ENCODE data around the gene DPEP2NB. TPM values are rescaled to one million over a fixed set of nuclear protein-coding genes. Genes with fewer than 3 reads are reported as not detected.

DPEP2NB gene
- total RNA-seq, 4 donors from 2014 or later, result not detected

DNA sequence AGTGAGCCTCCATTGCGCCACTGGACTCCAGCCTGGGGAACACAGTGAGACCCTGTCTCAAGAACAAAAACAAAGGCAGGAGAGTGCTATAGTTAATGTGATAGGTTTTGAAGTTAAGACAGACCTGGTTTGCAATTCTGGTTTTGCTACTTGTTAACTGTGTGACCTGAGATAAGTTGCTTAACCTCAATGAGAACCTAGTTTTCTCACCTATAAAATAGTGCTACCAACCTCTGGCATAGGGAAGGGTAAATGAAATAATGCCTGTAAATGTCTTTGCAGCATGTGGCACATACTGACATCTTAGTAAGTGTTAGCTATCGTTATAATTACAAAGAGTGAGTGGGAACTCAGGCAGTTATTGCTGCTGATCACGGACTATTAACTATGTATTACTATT lies 39.7 kb upstream of the DPEP2NB start:
- no peak for DNase-seq
- intact Hi-C loops (cut with DNase I; ENCODE audit: low total_unique reads) (no loop called here), in situ Hi-C loops (cut with MboI; ENCODE audit: low sequenced_read_pairs in 4 of 4) (no loop called here)
- Histone ChIP-seq H3K4me1 (no peaks in the 10 kb centered on the region), H3K9me3 (no peaks in the 10 kb centered on the region), H3K27me3 (no peaks in the 10 kb centered on the region), H3K27ac (no peak overlapping the region), H3K4me3 (no peak overlapping the region), H3K36me3 (peaks cover 0 to 34% of the 10 kb centered on the region in 2 donors)
- no peak for ATAC-seq
- TF ChIP-seq, protein P1, sequence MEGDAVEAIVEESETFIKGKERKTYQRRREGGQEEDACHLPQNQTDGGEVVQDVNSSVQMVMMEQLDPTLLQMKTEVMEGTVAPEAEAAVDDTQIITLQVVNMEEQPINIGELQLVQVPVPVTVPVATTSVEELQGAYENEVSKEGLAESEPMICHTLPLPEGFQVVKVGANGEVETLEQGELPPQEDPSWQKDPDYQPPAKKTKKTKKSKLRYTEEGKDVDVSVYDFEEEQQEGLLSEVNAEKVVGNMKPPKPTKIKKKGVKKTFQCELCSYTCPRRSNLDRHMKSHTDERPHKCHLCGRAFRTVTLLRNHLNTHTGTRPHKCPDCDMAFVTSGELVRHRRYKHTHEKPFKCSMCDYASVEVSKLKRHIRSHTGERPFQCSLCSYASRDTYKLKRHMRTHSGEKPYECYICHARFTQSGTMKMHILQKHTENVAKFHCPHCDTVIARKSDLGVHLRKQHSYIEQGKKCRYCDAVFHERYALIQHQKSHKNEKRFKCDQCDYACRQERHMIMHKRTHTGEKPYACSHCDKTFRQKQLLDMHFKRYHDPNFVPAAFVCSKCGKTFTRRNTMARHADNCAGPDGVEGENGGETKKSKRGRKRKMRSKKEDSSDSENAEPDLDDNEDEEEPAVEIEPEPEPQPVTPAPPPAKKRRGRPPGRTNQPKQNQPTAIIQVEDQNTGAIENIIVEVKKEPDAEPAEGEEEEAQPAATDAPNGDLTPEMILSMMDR (IDR thresholded peaks at IDR 0.05 in 4 of 5, conservative IDR thresholded peaks at IDR 0.05 in 1 of 5), result no peak

DNA sequence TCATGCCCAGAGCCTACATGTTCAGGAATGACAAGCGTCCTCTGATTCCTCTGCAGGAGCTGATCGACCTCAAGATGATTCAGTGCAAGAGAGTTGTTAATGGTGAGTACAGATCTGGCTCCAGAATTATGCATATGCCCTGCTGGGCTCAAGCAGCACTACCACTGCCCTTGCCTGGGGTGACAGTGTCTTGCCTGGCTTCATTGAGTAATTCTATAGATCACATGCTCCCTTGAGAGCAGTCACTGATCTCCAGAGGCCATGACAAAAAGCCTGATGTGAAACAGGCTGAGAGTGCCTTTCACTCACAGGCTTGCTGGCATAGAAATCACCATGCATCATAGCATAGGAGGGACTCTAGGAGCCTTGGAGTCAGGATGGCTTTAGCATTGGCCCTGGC lies 33.7 kb upstream of the DPEP2NB start:
- H3K36me3 ChIP-seq, result peaks cover 0 to 43% of the 10 kb centered on the region in 2 donors
- in situ Hi-C loops (cut with MboI; ENCODE audit: low sequenced_read_pairs in 4 of 4), result loop anchor here (5.0 to 25.0 kb wide), 5 partner anchors 55 to 362 kb away; partner anchors contain the start of genes DPEP2 (in 1 of the 4), RANBP10 (in 1 of the 4) and TSNAXIP1 (in 1 of the 4)
- no peaks in the 10 kb centered on the region for H3K27me3 ChIP-seq
- no peak for TF ChIP-seq POLR2A (IDR thresholded peaks at IDR 0.05)
- TF ChIP-seq, protein P1 (IDR thresholded peaks at IDR 0.05 in 4 of 5, conservative IDR thresholded peaks at IDR 0.05 in 1 of 5), result no peak
- ATAC-seq, result no peak
- H3K27ac ChIP-seq, result no peak overlapping the region
- DNase-seq, result no peak
- H3K4me3 ChIP-seq, result no peak overlapping the region
- no peaks in the 10 kb centered on the region for H3K4me1 ChIP-seq
- H3K9me3 ChIP-seq, result no peaks in the 10 kb centered on the region
- intact Hi-C loops (cut with DNase I; ENCODE audit: low total_unique reads), result no loop called here

DNA sequence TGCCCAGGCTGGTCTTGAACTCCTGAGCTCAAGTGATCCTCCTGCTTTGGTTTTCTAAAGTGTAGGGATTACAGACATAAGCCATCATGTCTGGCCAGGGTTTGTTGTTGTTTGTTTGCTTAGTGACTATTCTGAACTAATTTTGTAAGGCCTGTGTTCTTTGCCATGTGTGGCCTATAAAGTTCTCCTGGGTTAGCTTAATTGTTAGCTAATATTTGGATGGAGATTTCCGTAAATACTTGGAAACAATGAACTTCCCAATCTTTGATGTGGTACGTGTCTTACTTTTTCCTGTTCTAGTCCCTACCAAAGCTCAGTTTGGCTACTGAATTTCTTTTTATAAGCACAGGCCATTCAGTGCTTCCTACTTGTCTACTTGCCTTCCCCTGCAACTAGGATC lies 32.3 kb upstream of the DPEP2NB start:
- Histone ChIP-seq H3K27ac (peak overlapping the region in 1 of 4 donors; percentile 22), H3K9me3 (no peaks in the 10 kb centered on the region), H3K4me1 (no peaks in the 10 kb centered on the region), H3K36me3 (peaks cover 0 to 29% of the 10 kb centered on the region in 2 donors), H3K4me3 (no peak overlapping the region), H3K27me3 (no peaks in the 10 kb centered on the region)
- no peak for TF ChIP-seq POLR2A (IDR thresholded peaks at IDR 0.05)
- TF ChIP-seq, protein P1 (IDR thresholded peaks at IDR 0.05 in 4 of 5, conservative IDR thresholded peaks at IDR 0.05 in 1 of 5), result no peak
- DNase-seq (no peak), ATAC-seq (no peak)
- in situ Hi-C loops (cut with MboI; ENCODE audit: low sequenced_read_pairs in 4 of 4), result loop anchor here (5.0 to 25.0 kb wide), 5 partner anchors 53 to 361 kb away; partner anchors contain the start of genes DPEP2 (in 1 of the 4), RANBP10 (in 1 of the 4) and TSNAXIP1 (in 1 of the 4)
- intact Hi-C loops (cut with DNase I; ENCODE audit: low total_unique reads), result no loop called here

DNA sequence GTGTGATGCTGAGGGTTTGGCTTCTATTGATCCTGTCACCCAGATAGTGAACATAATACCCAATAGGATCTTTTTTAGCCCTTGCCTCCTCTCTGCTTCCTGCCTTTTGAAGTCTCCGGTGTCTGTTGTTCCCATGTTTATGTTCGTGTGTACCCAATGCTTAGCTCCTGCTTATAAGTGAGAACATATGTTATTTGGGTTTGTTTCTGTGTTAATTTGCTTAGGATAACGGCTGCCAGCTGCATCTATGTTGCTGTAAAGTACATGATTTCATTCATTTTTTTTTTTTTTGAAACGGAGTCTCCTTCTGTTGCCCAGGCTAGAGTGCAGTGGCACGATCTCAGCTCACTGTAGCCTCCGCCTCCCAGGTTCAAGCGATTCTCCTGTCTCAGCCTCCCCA lies 30.4 kb upstream of the DPEP2NB start:
- DNase-seq, result no peak
- no peak for ATAC-seq
- H3K9me3 ChIP-seq, result no peaks in the 10 kb centered on the region
- no peak for TF ChIP-seq POLR2A (IDR thresholded peaks at IDR 0.05)
- TF ChIP-seq, protein P1 (IDR thresholded peaks at IDR 0.05 in 4 of 5, conservative IDR thresholded peaks at IDR 0.05 in 1 of 5), result no peak
- H3K4me3 ChIP-seq, result no peak overlapping the region
- in situ Hi-C loops (cut with MboI; ENCODE audit: low sequenced_read_pairs in 4 of 4) (loop anchor here (5.0 to 25.0 kb wide), 5 partner anchors 51 to 359 kb away; partner anchors contain the start of genes DPEP2 (in 1 of the 4), RANBP10 (in 1 of the 4) and TSNAXIP1 (in 1 of the 4)), intact Hi-C loops (cut with DNase I; ENCODE audit: low total_unique reads) (no loop called here)
- H3K4me1 ChIP-seq, result no peaks in the 10 kb centered on the region
- peaks cover 0 to 18% of the 10 kb centered on the region in 2 donors for H3K36me3 ChIP-seq
- no peaks in the 10 kb centered on the region for H3K27me3 ChIP-seq
- H3K27ac ChIP-seq, result no peak overlapping the region
